K562 (cell line): Measurements from ENCODE around the gene SRGAP3.

ENCODE experiments used
- BACH1 ChIP-seq: fragments of 200-800 bp; sonication (Bioruptor generic); IDR thresholded peaks from 2 replicates; pipeline ENCODE4 v1.6.1; 2016; ENCODE audit warnings: missing genetic modification characterization, missing compliant biosample characterization
- TF ChIP-seq, protein P1 (sequence below), 3 experiments: IDR thresholded peaks in 2 of 3; conservative IDR thresholded peaks in 1 of 3; 2 replicates each; pipeline ENCODE4 v1.5.1; 2011 to 2012; ENCODE audit warnings: low read length in 3 of 3, mild to moderate bottlenecking in 3 of 3, control low read depth in 2 of 3, improper control_type of control experiment in 1 of 3, inconsistent platforms in 1 of 3, low read depth in 1 of 3, mixed read lengths in 1 of 3, moderate library complexity in 1 of 3; ENCODE audit not compliant: insufficient read depth in 2 of 3

DNA sequence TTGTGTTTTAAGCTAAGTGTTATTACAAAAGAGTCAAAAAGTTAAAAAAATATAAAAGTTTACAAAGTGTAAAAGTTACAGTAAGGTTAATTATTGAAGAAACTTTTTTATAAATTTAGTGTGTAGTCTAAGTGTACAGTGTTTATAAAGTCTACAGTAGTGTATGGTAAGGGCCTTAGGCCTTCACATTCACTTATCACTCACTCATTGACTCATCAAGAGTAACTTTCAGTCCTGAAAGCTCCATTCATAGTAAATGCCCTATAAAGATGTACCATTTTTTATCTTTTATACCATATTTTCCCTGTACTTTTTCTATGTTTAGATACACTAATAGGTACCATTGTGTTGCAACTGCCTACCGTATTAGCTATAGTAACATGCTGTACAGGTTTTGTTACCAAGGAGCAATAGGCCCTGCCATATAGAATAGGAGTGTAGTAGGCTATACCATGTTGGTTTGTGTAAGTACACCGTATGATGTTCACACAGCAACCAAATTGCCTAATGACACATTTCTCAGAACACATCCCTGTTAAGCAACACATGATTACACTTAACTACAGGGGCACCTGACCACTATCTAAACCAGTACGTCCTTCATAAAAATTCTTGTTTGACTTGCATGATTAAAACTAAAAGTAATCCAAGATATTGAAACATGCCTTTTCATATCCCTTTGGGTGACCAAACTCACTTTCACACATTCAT is 303.4 kb downstream of the SRGAP3 start:
- TF ChIP-seq BACH1 (tag) = no peak
- TF ChIP-seq, protein P1, sequence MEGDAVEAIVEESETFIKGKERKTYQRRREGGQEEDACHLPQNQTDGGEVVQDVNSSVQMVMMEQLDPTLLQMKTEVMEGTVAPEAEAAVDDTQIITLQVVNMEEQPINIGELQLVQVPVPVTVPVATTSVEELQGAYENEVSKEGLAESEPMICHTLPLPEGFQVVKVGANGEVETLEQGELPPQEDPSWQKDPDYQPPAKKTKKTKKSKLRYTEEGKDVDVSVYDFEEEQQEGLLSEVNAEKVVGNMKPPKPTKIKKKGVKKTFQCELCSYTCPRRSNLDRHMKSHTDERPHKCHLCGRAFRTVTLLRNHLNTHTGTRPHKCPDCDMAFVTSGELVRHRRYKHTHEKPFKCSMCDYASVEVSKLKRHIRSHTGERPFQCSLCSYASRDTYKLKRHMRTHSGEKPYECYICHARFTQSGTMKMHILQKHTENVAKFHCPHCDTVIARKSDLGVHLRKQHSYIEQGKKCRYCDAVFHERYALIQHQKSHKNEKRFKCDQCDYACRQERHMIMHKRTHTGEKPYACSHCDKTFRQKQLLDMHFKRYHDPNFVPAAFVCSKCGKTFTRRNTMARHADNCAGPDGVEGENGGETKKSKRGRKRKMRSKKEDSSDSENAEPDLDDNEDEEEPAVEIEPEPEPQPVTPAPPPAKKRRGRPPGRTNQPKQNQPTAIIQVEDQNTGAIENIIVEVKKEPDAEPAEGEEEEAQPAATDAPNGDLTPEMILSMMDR (IDR thresholded peaks at IDR 0.05 in 2 of 3, conservative IDR thresholded peaks at IDR 0.05 in 1 of 3; ENCODE audit: insufficient read depth in 2 of 3, low read depth in 1 of 3, low read length in 3 of 3) = no peak
